Right renal cortex interstitium (tissue), 3 donors: Measurements from ENCODE around the gene OR6M1. TPM values are rescaled to one million over a fixed set of nuclear protein-coding genes. Genes with fewer than 3 reads are reported as not detected.

Source experiments
- DNase-seq, 3 donors: peaks; one replicate each; pipeline ENCODE4 v3.0.0-alpha.2; 2013; ENCODE audit warnings: low read depth in 3 of 3, low spot score in 2 of 3
- polyA plus RNA-seq, 3 donors: library from polyadenylated mRNA; unstranded; fragments of 120-200 nt; gene quantifications; one replicate each; pipeline ENCODE4 v1.2.1, GENCODE V29; 2013; ENCODE audit not compliant: insufficient read length in 3 of 3

The OR6M1 gene, protein sequence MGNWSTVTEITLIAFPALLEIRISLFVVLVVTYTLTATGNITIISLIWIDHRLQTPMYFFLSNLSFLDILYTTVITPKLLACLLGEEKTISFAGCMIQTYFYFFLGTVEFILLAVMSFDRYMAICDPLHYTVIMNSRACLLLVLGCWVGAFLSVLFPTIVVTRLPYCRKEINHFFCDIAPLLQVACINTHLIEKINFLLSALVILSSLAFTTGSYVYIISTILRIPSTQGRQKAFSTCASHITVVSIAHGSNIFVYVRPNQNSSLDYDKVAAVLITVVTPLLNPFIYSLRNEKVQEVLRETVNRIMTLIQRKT
- polyA plus RNA-seq: not detected

DNA sequence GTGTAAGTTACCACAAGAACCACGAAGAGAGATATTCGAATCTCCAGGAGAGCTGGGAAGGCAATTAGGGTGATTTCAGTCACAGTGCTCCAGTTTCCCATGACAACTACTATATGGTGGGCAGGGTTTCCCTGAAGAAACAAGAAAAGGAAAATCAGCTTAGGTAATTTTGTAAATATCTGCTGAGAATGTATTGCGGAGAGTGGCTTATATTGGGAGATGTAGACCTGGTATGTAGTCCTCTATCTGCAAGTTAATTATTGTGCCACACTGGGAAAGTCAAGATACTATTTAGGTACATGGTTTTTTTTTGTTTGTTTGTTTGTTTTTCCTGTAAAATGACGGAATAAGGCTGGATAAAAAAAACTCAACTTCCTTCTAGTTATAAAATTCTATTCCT, at the start of gene OR6M1:
Gene OR6M1, minus strand, starts transcription at position 101 of the 400 bp plus-strand sequence. Its CDS starts 0 bp downstream, at position 101.
- DNase-seq: no peak

- no peak for DNase-seq
Observed at GRCh38 chr11:123853038-123853437, 46.9 kb upstream of the OR6M1 start.

DNA sequence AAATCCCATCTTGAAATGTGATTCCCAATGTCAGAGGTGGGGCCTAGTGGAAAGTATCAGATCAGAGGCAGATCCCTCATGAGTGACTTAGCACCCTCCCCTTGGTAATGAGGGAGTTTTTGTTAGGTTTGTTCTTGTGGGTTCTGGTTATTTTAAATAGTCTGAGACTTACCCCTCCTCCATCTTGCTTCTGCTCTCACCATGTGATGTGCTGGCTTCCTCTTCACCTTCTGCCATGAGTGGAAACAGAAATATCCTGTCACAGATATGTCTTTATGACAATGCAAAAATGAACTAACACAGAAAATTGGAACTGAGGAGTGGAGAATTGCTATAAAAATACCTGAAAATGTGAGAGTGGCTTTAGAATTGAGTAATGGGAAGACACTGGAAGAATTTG, 46.2 kb upstream of the OR6M1 start:
- DNase-seq: no peak

DNA sequence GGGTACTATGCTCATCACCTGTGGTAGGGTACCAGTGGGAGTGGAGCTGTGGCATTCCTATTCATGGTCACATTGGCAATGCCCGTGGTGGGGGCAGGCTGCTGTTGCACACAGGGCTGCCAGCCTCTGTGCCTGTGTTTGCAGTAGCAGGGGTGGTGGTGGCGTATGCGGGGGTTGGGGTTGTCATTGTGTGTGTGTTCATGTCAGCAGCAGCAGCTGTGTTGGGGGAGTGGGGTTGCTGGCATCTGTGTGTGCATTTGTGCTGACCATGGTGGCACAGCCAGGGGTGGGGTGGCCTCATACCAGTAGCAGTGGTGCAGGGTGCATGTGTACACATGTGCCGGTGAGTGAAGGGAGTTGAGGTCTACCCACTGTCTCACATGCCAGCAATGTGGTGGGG, 45.0 kb upstream of the OR6M1 start:
- DNase-seq: no peak

GRCh38 chr11:123841174-123841573, 35.0 kb upstream of the OR6M1 start:
- no peak for DNase-seq

DNA sequence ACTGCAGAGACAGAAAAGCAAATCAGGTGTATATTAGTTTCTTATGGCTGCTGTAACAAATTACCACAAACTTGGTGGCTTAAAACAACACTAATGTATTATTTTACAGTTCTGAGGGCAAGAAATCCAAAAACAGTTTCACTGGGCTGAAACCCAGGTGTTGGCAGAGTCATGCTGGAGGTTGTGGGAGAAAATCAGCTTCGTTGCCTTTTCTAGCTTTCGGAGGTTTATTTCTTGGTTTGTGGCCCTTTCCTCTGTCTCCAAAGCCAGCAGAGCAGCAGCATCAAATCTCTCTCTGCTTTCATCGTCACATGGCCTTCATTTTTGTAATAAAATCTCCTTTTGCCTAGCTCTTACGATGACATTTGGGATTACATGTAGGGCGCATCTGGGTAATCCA, 33.0 kb upstream of the OR6M1 start:
- DNase-seq: no peak

DNA sequence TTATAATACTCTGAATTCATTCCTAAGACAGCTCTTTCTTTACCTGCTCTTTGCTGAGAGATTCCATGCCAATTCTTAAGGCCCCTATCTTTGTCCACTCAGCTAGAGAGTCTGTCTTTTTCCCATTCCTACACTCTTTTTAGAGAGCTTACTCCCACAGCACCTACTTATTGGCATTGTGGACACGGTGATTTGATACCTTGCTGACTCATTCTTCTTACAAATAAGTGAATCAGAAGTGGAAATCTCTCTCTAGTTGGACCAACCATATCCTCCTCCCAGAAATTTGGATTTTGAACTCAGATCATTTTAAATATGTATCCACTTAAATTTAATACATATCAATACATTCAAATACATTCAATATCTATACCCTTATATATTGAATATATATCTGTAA, 32.5 kb upstream of the OR6M1 start:
- no peak for DNase-seq

GRCh38 chr11:123838199-123838598, 32.0 kb upstream of the OR6M1 start:
- DNase-seq: no peak

DNA sequence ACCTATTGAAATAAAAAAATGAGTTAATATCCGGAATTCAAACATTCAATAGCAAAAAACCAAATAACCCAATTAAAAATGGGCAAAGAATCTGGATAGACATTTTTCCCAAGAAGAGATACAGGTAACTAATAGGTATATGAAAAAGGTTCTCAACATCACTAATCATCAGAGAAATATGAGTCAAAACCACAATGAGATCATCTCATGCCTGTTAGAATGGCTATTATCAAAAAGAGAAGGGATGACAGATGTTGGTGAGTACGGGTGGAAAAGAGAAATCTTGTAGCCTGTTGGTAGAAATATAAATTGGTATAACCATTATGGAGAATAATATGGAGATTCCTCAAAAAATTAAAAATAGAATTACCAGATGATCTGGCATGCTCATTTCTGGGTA, 26.9 kb upstream of the OR6M1 start:
- no peak for DNase-seq

DNA sequence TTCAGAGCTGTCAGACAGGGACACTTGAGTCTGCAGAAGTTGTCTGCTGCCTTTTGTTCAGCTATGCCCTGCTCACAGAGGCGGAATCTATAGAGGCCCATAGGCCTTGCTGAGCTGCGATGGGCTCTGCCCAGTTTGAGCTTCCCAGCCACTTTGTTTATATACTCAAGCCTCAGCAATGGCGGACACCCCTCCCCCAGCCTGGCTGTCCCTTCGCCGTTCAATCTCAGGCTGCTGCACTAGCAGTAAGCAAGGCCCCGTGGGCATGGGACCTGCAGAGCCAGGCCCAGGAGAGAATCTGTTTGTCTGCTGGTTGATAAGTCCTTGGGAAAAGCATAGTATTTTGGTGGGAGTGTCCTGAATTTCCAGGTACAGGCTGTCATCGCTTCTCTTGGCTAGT, 23.6 kb upstream of the OR6M1 start:
- no peak for DNase-seq

DNA sequence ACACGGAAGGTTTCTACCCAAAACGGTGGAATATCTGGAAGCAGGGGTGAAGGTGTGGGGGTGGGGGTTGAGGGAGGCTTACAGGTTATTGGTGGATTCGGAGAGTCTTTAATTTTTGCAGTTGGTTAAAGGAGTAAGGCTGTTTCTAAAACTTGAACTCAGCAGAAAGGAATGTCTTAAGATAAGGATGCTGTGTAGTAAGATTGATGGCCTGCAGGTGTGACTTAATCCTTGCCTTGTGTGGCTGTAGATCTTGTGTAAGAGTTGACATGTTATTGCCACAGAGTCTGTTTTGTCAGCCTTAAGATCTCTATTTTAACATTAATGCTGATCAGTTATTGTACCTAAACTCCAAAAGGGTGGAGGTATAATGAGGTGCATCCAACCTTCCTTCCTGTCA, 16.4 kb upstream of the OR6M1 start:
- DNase-seq: peak in 1 of 3 donors; percentile 1

GRCh38 chr11:123822032-123822431, 15.9 kb upstream of the OR6M1 start:
- no peak for DNase-seq

DNA sequence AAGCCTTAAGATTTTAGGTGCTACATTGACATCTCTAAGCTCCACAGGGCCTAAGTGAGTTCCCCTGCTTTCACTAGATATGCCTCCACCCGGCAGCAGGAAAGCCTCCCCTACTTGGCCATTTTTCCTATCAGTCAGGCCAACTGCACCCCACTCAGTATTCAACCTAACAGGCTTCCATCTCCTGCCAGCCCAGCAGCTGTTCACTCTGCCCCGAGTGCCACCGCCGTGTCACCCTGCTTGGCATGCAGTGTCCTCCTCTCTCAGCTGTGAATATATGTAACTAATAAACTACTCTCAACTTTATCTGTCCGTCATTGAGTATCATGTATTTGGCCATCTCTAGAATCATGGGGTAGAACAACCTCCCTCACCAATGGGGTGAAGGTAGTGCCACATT, 9.0 kb upstream of the OR6M1 start:
- no peak for DNase-seq

GRCh38 chr11:123801765-123802164, 4.4 kb downstream of the OR6M1 start:
- no peak for DNase-seq

DNA sequence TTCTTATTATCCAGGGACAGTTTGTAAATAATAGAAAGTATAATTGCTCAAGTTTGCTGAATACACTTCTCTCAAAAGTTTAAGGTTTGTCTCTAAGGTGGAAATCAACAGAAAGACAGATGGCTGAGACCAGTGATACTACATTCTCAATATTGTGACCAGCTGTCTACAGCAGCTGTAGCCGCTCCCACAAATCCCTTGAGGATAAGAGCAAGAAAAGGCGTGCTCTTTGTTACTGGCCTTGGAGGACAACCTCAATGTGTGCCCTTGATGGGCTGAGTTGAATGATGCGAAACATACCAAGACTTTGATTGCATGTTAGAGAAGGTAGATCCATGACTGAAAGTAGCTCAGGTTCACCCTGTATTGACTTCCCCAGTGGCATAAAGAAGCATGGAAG, 6.1 kb downstream of the OR6M1 start:
- DNase-seq: no peak

GRCh38 chr11:123799438-123799837, 6.7 kb downstream of the OR6M1 start:
- no peak for DNase-seq

DNA sequence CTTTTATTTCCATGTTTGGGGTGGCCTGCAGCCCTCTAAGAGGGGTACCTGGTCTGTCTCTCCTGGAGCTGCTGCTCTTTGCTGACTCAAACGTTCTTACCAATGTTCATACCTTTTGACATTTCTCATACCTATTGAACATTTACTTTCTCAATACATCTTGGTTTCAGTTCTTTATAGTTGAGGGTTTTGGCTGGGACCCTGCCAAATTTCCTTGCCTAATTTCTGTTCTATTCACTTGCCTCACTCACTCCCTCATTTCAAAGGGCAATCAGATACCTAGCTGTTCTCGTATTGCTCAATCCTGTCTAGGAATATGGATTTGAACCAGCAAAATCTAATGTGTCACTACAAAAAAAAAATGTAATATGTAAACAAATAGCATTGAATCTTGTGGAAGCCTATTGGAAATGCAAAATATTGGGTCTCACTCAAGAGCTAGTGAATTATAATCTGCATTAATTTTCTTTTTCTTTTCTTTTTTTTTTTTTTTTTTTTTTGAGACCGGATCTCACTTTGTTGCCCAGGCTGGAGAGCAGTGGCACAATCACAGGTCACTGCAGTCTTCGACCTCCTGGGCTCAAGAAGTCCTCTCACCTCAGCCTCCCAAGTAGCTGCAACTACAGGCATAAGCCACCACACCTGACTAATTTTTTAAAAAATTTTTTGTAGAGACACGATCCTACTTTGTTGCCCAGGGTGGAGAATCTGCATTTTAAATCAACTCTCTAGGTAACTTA, 7.5 kb downstream of the OR6M1 start:
- DNase-seq: no peak

DNA sequence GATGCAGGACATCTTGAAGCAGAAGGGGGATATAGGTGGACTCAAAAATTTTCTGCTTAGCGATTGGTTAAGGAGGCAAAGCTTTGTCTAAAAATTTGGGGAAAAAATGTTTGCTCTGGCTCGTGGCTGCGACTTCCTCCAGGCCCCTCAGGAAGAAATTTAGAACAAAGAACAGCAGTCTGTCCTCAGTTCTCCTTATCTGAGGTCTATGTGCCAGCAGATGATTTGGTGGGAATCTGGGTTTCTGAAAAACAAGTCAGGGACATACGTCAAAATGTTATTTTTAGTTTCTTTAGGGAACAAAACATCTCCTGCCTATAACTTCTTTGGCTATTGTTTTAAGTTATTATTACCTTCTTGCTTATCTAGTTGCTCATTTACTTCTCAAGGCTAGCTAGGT, 8.1 kb downstream of the OR6M1 start:
- DNase-seq: no peak

GRCh38 chr11:123797541-123797940, 8.6 kb downstream of the OR6M1 start:
- no peak for DNase-seq

DNA sequence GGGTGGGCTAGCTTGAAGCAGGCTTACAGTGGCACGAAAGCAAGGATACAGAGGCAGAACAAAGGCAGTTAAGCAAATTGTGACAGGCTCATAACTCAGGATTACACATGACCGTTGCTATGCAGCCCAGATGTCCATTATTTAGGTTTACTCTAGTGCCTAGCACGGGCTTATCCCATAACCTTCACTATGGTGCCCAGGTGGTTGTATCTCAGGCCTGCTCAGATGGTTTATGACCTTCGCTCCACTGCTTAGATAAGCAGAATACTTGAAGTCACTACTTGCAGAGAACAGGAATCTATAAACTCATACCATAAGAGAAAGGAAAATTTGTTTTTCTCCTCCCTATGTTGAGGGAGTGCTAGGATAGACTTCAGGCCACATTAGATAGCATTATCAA, 9.0 kb downstream of the OR6M1 start:
- DNase-seq: no peak

GRCh38 chr11:123796226-123796625, 9.9 kb downstream of the OR6M1 start:
- no peak for DNase-seq

DNA sequence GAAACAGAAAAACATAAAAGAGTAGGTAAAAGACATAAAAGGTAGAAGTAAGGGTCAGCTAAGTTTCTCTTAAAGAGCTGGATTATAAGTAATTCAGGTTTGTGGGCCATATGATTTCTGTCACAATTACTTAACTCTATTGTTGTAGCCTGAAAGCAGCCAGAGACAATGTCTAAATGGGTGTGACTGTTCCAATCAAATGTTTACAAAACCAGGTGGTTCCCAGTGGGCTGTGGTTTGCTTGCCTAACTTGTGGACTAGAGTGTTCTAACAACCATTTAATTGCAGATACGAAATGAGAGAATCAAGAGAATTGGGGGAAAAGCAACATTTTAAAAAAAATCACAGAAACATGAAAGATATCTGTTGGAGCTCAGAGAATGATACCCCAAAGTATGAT, 22.6 kb downstream of the OR6M1 start:
- no peak for DNase-seq
